Measurements from ENCODE around the gene GJB1.
A peak's percentile ranks its signal among the peaks of the same experiment; 100 is the strongest.

GJB1 gene

GRCh38 chrX:71181558-71181909 lies 41.5 kb upstream of the GJB1 start:
- DNase-seq (ENCODE audit: low read depth): peak; percentile 49
- TF ChIP-seq CTCF (IDR thresholded peaks at IDR 0.05; ENCODE audit: low read depth, low read length, missing control alignments): no peak
- H3K4me3 ChIP-seq (ENCODE audit: low read depth, low read length): peak overlapping the region; percentile 51

- no peak for TF ChIP-seq CTCF (IDR thresholded peaks at IDR 0.05; ENCODE audit: low read depth, low read length, missing control alignments)
- peak; percentile 89 for DNase-seq (ENCODE audit: low read depth)
- H3K4me3 ChIP-seq (ENCODE audit: low read depth, low read length): peak overlapping the region; percentile 51
Measured at GRCh38 chrX:71181910-71182799, 40.9 kb upstream of the GJB1 start.

- DNase-seq (ENCODE audit: low read depth): no peak
- no peak for TF ChIP-seq CTCF (IDR thresholded peaks at IDR 0.05; ENCODE audit: low read depth, low read length, missing control alignments)
- no peak overlapping the region; the same call in 1 of the 2 replicates for H3K4me3 ChIP-seq (ENCODE audit: low read depth, low read length)
Measured at GRCh38 chrX:71182871-71183270, 40.2 kb upstream of the GJB1 start.

- no peak overlapping the region for H3K4me3 ChIP-seq (ENCODE audit: low read depth, low read length)
- TF ChIP-seq CTCF (IDR thresholded peaks at IDR 0.05; ENCODE audit: low read depth, low read length, missing control alignments): no peak
- DNase-seq (ENCODE audit: low read depth): no peak
Measured at GRCh38 chrX:71183341-71183740, 39.7 kb upstream of the GJB1 start.

GRCh38 chrX:71184092-71184491 lies 38.9 kb upstream of the GJB1 start:
- H3K4me3 ChIP-seq (ENCODE audit: low read depth, low read length): no peak overlapping the region
- no peak for TF ChIP-seq CTCF (IDR thresholded peaks at IDR 0.05; ENCODE audit: low read depth, low read length, missing control alignments)
- no peak for DNase-seq (ENCODE audit: low read depth)

GRCh38 chrX:71184803-71185495 lies 38.1 kb upstream of the GJB1 start:
- H3K4me3 ChIP-seq (ENCODE audit: low read depth, low read length): no peak overlapping the region
- TF ChIP-seq CTCF (IDR thresholded peaks at IDR 0.05; ENCODE audit: low read depth, low read length, missing control alignments): no peak
- no peak for DNase-seq (ENCODE audit: low read depth)
